MM.1S (cell line): ENCODE data around the gene RPS23.

Experiments
- CTCF ChIP-seq: fragments of 300-600 bp; sonication (generic); IDR thresholded peaks from 2 replicates; pipeline ENCODE4 v1.5.1; 2016; ENCODE audit warnings: antibody characterized with exemption, low read length, mixed read lengths
- EZH2 ChIP-seq: fragments of 300-600 bp; sonication (generic); optimal IDR thresholded peaks from 2 replicates; pipeline ENCODE3; 2017; ENCODE audit warnings: low read depth, mild to moderate bottlenecking, antibody characterized with exemption, low read length, mixed read lengths

GRCh38 chr5:82275216-82275664 is 2.9 kb downstream of the RPS23 start:
- TF ChIP-seq CTCF = no peak
- no peak for TF ChIP-seq EZH2
